ENCODE measurements around the gene PRKCQ.

DNA sequence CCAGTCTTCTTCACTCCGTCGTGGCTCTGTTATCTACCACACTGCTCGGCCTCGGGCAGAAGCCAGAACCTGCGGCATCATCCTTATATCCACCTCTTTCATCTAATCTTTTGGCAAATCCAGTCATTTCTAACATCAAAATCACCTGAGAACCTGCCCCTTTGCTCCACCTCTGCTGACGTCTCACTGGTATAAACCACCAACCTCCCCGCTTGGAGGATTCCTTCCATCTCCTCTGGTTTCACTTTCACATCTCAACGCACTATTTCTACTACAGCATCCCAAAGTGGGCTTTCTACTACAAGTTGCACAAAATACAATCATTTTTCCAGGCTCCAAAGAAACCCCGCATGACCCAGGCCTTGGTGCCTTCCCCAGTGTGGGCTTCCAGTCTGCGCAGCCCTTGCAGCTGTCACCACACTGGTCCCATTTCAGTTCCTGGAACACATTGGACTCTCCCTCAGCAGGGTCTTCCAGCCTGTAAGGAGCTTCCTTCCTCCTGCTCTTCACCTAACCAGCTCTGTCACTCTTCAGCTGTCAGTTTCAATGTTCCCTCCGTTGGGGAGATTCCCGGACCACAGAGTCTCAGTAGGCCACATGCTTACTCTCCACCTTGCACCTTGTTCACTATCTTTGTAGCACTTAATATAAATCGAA lies 85.0 kb downstream of the PRKCQ start:
- TF ChIP-seq CTCF (IDR thresholded peaks at IDR 0.05; ENCODE audit: low read depth, low read length, missing input control) (no peak), TAF1 (conservative IDR thresholded peaks at IDR 0.05) (no peak), REST (IDR thresholded peaks at IDR 0.05) (no peak), RAD21 (IDR thresholded peaks at IDR 0.05) (no peak), HNF4A (conservative IDR thresholded peaks at IDR 0.05) (no peak), GABPA (IDR thresholded peaks at IDR 0.05 in 1 of 2, conservative IDR thresholded peaks at IDR 0.05 in 1 of 2) (no peak), ATF3 (IDR thresholded peaks at IDR 0.05) (no peak), ZBTB33 (IDR thresholded peaks at IDR 0.05) (no peak), EGR1 (IDR thresholded peaks at IDR 0.05; ENCODE audit: low read depth in 2 of 2) (no peak)
- TF ChIP-seq, protein P1, sequence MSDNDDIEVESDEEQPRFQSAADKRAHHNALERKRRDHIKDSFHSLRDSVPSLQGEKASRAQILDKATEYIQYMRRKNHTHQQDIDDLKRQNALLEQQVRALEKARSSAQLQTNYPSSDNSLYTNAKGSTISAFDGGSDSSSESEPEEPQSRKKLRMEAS (IDR thresholded peaks at IDR 0.05), result no peak

Measured in liver (tissue), 3 donors.